Measurements from ENCODE around the gene BATF3.

DNA sequence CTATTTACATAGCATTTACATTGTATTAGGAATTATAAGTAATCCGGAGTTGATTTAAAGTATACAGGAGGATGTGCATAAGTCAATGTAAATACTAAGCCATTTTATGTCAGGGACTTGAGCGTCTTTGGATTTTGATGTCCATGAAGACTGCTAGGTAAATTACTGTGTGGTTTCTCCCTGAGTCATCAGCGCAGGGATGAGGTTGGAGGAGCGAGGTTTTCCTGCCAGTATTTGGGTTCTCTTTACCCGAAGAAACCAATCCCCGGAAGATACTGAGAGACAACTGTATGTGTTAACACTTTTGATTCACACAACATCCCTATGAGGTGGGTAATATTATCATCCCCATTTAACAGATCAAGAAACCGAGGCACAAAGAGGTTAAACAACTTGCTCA, 29.3 kb downstream of the BATF3 start:
- TF ChIP-seq, protein P1, sequence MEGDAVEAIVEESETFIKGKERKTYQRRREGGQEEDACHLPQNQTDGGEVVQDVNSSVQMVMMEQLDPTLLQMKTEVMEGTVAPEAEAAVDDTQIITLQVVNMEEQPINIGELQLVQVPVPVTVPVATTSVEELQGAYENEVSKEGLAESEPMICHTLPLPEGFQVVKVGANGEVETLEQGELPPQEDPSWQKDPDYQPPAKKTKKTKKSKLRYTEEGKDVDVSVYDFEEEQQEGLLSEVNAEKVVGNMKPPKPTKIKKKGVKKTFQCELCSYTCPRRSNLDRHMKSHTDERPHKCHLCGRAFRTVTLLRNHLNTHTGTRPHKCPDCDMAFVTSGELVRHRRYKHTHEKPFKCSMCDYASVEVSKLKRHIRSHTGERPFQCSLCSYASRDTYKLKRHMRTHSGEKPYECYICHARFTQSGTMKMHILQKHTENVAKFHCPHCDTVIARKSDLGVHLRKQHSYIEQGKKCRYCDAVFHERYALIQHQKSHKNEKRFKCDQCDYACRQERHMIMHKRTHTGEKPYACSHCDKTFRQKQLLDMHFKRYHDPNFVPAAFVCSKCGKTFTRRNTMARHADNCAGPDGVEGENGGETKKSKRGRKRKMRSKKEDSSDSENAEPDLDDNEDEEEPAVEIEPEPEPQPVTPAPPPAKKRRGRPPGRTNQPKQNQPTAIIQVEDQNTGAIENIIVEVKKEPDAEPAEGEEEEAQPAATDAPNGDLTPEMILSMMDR (IDR thresholded peaks at IDR 0.05): no peak
- TF ChIP-seq POLR2A (IDR thresholded peaks at IDR 0.05) (no peak), EP300 (IDR thresholded peaks at IDR 0.05) (no peak)
